ENCODE results near the gene SLC27A1.
A peak's percentile ranks its signal among the peaks of the same experiment; 100 is the strongest.

DNA sequence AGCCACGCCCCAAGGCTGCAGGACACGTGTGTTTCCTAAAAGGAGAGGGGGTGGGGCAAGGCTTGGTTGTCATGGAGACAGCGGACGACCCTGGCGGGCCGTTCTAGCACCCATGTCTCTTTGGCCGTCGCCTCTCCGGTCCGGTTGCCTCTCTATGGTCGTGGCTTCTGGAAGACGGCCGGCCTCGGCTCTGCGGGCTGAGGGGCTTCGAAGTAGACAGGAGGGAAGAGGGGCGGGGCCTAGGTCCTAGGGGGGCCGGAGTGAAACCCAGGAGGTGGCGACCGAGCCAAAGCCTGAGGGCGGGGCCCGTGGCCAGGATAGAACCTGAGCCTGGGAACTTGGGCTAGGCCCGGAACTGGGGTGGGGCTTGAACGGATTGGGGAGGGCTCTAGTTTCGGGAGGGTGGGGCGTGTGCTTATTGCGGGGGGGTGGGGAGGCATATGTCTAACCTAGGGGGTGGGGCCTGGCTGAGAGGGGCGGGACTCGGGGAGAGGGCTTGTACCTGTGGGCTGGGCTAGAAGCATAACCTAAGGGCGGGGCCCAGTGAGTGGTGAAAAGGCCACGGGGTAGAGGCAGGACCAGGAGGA lies 750 bp upstream of the SLC27A1 start:
- TF ChIP-seq POLR2A (IDR thresholded peaks at IDR 0.05) (no peak), POLR2AphosphoS5 (IDR thresholded peaks at IDR 0.05; ENCODE audit: insufficient read depth in 1 of 2, low read depth in 1 of 2) (peak; percentile 55 to 70)
- TF ChIP-seq, protein P1, sequence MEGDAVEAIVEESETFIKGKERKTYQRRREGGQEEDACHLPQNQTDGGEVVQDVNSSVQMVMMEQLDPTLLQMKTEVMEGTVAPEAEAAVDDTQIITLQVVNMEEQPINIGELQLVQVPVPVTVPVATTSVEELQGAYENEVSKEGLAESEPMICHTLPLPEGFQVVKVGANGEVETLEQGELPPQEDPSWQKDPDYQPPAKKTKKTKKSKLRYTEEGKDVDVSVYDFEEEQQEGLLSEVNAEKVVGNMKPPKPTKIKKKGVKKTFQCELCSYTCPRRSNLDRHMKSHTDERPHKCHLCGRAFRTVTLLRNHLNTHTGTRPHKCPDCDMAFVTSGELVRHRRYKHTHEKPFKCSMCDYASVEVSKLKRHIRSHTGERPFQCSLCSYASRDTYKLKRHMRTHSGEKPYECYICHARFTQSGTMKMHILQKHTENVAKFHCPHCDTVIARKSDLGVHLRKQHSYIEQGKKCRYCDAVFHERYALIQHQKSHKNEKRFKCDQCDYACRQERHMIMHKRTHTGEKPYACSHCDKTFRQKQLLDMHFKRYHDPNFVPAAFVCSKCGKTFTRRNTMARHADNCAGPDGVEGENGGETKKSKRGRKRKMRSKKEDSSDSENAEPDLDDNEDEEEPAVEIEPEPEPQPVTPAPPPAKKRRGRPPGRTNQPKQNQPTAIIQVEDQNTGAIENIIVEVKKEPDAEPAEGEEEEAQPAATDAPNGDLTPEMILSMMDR (IDR thresholded peaks at IDR 0.05): no peak

Measured in vagina (tissue), 2 donors.